A673 (cell line): ENCODE measurements around the gene TPST1.
"Not testable (repeated sequence)": the region's sequence is repeated elsewhere in the genome, so short reads cannot be mapped to it uniquely, and the experiment has no call there.

Source experiments
- CTCF ChIP-seq: fragments of 300-800, 200-600 bp; sonication (generic); conservative IDR thresholded peaks from 2 replicates; pipeline ENCODE4 v1.5.1; 2017; ENCODE audit warnings: low read depth, mild to moderate bottlenecking, antibody characterized with exemption, low read length, moderate library complexity, mixed read lengths
- EZH2 ChIP-seq: fragments of 200-600 bp; sonication (generic); IDR thresholded peaks from 2 replicates; pipeline ENCODE4 v1.6.1; 2017; ENCODE audit warnings: borderline replicate concordance, low read depth, mild to moderate bottlenecking, mixed read lengths, antibody characterized with exemption, low read length; ENCODE audit not compliant: poor library complexity, severe bottlenecking

GRCh38 chr7:66398841-66399240, 193.7 kb downstream of the TPST1 start:
- TF ChIP-seq CTCF, EZH2: not testable (repeated sequence)
